ENCODE data around the gene REXO4. TPM values are rescaled to one million over a fixed set of nuclear protein-coding genes. Genes with fewer than 3 reads are reported as not detected.

Gene REXO4
- total RNA-seq, 2 donors from 2014 or later = 30.2 to 36.5 TPM

DNA sequence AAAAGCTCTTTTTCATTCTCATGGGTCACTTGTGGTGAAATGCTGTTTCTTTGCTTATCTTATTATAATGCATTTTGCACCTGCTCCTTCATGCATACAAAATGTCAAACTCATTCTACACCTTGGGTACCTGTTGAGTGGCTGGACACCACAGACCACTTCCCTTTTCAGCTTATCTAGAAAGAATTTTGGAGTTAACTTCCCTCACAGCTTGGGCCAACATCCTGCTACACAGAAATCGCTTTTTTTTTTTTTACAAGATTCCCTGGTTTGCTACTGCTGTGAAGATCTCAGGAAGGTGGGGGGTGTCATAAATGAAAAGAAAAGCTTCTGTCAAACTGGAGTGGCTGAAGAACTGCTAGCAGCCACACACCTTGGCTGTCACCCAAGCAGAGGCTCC is 2.6 kb downstream of the REXO4 start:
- H3K9ac ChIP-seq (ENCODE audit: extremely low read depth, low read length, poor library complexity, severe bottlenecking) = no peak overlapping the region
- peaks cover 51% of the 10 kb centered on the region for H3K36me3 Mint-ChIP-seq (ENCODE audit: low read depth)
- H3K27me3 ChIP-seq (ENCODE audit: control insufficient read depth, insufficient read depth, low read length, poor library complexity, severe bottlenecking) = no peaks in the 10 kb centered on the region
- H3K4me3 ChIP-seq (ENCODE audit: low read length) = no peak overlapping the region
- H3K4me3 Mint-ChIP-seq = no peak overlapping the region
- H3K4me1 ChIP-seq (ENCODE audit: control insufficient read depth, insufficient read depth, low read length) = peaks cover 2% of the 10 kb centered on the region
- WGBS, 2 experiments (ENCODE audit: insufficient coverage in 1 of 2, insufficient read length in 1 of 2) = 100% methylated on average over 1 of the region's 1 CpG; no CpG with 5 or more reads in 1 of the 2 experiments
- H3K27ac Mint-ChIP-seq = no peak overlapping the region
- H3K9me3 ChIP-seq (ENCODE audit: control insufficient read depth, low read length) = peaks cover 9% of the 10 kb centered on the region
- DNase-seq = no peak
- H3K27ac ChIP-seq (ENCODE audit: low read depth, low read length) = no peak overlapping the region
- peaks cover 47% of the 10 kb centered on the region for H3K36me3 ChIP-seq (ENCODE audit: control insufficient read depth, insufficient read depth, low read length)
- no peaks in the 10 kb centered on the region for H3K27me3 Mint-ChIP-seq (ENCODE audit: insufficient read depth)
- H3K4me1 Mint-ChIP-seq = peaks cover 7% of the 10 kb centered on the region
- TF ChIP-seq CTCF (conservative IDR thresholded peaks at IDR 0.05) = no peak
- H3K9me3 Mint-ChIP-seq = peaks cover 15% of the 10 kb centered on the region

- Histone ChIP-seq H3K4me1 (ENCODE audit: control insufficient read depth, insufficient read depth, low read length) (no peaks in the 10 kb centered on the region), H3K9me3 (ENCODE audit: control insufficient read depth, low read length) (no peaks in the 10 kb centered on the region), H3K9ac (ENCODE audit: extremely low read depth, low read length, poor library complexity, severe bottlenecking) (no peak overlapping the region), H3K27ac (ENCODE audit: low read depth, low read length) (no peak overlapping the region), H3K36me3 (ENCODE audit: control insufficient read depth, insufficient read depth, low read length) (peaks cover 64% of the 10 kb centered on the region), H3K27me3 (ENCODE audit: control insufficient read depth, insufficient read depth, low read length, poor library complexity, severe bottlenecking) (no peaks in the 10 kb centered on the region), H3K4me3 (ENCODE audit: low read length) (no peak overlapping the region)
- 90% methylated on average over 1 of the region's 1 CpG; no CpG with 5 or more reads in 1 of the 2 experiments for WGBS, 2 experiments (ENCODE audit: insufficient coverage in 1 of 2, insufficient read length in 1 of 2)
- Mint-ChIP-seq H3K27me3 (ENCODE audit: insufficient read depth) (no peaks in the 10 kb centered on the region), H3K4me1 (no peaks in the 10 kb centered on the region), H3K36me3 (ENCODE audit: low read depth) (peaks cover 68% of the 10 kb centered on the region), H3K4me3 (no peak overlapping the region), H3K27ac (no peak overlapping the region), H3K9me3 (no peaks in the 10 kb centered on the region)
- no peak for DNase-seq
- no peak for TF ChIP-seq CTCF (conservative IDR thresholded peaks at IDR 0.05)
These were observed 9.8 kb downstream of the REXO4 start for GRCh38 chr9:133408042-133408441.

- Histone ChIP-seq H3K27ac (ENCODE audit: low read depth, low read length) (no peak overlapping the region), H3K9me3 (ENCODE audit: control insufficient read depth, low read length) (no peaks in the 10 kb centered on the region), H3K9ac (ENCODE audit: extremely low read depth, low read length, poor library complexity, severe bottlenecking) (no peak overlapping the region), H3K27me3 (ENCODE audit: control insufficient read depth, insufficient read depth, low read length, poor library complexity, severe bottlenecking) (no peaks in the 10 kb centered on the region), H3K36me3 (ENCODE audit: control insufficient read depth, insufficient read depth, low read length) (peaks cover 52% of the 10 kb centered on the region), H3K4me1 (ENCODE audit: control insufficient read depth, insufficient read depth, low read length) (no peaks in the 10 kb centered on the region), H3K4me3 (ENCODE audit: low read length) (no peak overlapping the region)
- Mint-ChIP-seq H3K9me3 (no peaks in the 10 kb centered on the region), H3K36me3 (ENCODE audit: low read depth) (peaks cover 56% of the 10 kb centered on the region), H3K4me1 (no peaks in the 10 kb centered on the region), H3K27ac (peak overlapping the region; percentile 74), H3K4me3 (no peak overlapping the region), H3K27me3 (ENCODE audit: insufficient read depth) (no peaks in the 10 kb centered on the region)
- TF ChIP-seq CTCF (conservative IDR thresholded peaks at IDR 0.05) = peak; percentile 98
- 69 to 71% methylated on average over 24 of the region's 24 CpGs for WGBS, 2 experiments (ENCODE audit: insufficient coverage in 1 of 2, insufficient read length in 1 of 2)
- peak; percentile 92 for DNase-seq
These were observed 11.1 kb downstream of the REXO4 start for GRCh38 chr9:133406480-133407307.
